ENCODE data around the gene KCNA5.
A peak's percentile ranks its signal among the peaks of the same experiment; 100 is the strongest.

KCNA5 gene

GRCh38 chr12:5022025-5022424 is 21.7 kb upstream of the KCNA5 start:
- Histone ChIP-seq H3K4me1 (ENCODE audit: control insufficient read depth in 2 of 2, insufficient read depth in 1 of 2, low read depth in 1 of 2, low read length in 2 of 2) (peaks cover 0 to 6% of the 10 kb centered on the region in 2 donors), H4K91ac (ENCODE audit: low read depth, low read length, poor library complexity) (no peak overlapping the region), H3K4ac (ENCODE audit: low read length) (no peak overlapping the region), H3K9me3 (replicated peaks in 1 of 2; ENCODE audit: control insufficient read depth in 2 of 2, insufficient read depth in 1 of 2, low read depth in 1 of 2, low read length in 2 of 2) (no peaks in the 10 kb centered on the region), H3K18ac (ENCODE audit: low read length) (no peak overlapping the region), H3K79me1 (ENCODE audit: low read depth, low read length) (no peaks in the 10 kb centered on the region), H2BK15ac (ENCODE audit: low read length) (no peak overlapping the region), H2BK120ac (ENCODE audit: low read depth, low read length) (no peak overlapping the region), H3K23ac (ENCODE audit: low read depth, low read length, poor library complexity) (no peak overlapping the region), H3K36me3 (replicated peaks in 1 of 2; ENCODE audit: control insufficient read depth in 2 of 2, insufficient read depth in 2 of 2, low read length in 2 of 2) (no peaks in the 10 kb centered on the region), H2BK12ac (ENCODE audit: low read length) (no peak overlapping the region), H4K8ac (ENCODE audit: low read depth, low read length) (no peak overlapping the region), H3K27me3 (ENCODE audit: control insufficient read depth in 3 of 3, insufficient read depth in 3 of 3, low read depth in 1 of 3, low read length in 3 of 3) (no peaks in the 10 kb centered on the region), H3K9ac (ENCODE audit: low read depth, low read length, poor library complexity) (no peak overlapping the region), H3K4me2 (ENCODE audit: insufficient read depth, low read length, poor library complexity, severe bottlenecking) (no peak overlapping the region), H2AFZ (ENCODE audit: low read length) (no peak overlapping the region), H2AK5ac (ENCODE audit: low read depth, low read length) (no peak overlapping the region), H3K27ac (replicated peaks; ENCODE audit: low read length) (no peak overlapping the region), H3K4me3 (ENCODE audit: low read length in 2 of 2) (no peak overlapping the region), H3K14ac (ENCODE audit: low read length) (no peak overlapping the region), H2BK5ac (ENCODE audit: low read length) (no peak overlapping the region)
- DNase-seq (ENCODE audit: low spot score) = no peak
- WGBS, 2 donors (ENCODE audit: extremely low coverage in 2 of 2, insufficient read length in 2 of 2, insufficient replicate concordance in 1 of 2) = 100% methylated on average over 1 of the region's 4 CpGs; no CpG with 5 or more reads in 1 of the 2 donors

- Histone ChIP-seq H2BK15ac (ENCODE audit: low read length) (no peak overlapping the region), H3K9ac (ENCODE audit: low read depth, low read length, poor library complexity) (no peak overlapping the region), H2AK5ac (ENCODE audit: low read depth, low read length) (no peak overlapping the region), H3K27me3 (ENCODE audit: control insufficient read depth in 3 of 3, insufficient read depth in 3 of 3, low read depth in 1 of 3, low read length in 3 of 3) (no peaks in the 10 kb centered on the region), H3K18ac (ENCODE audit: low read length) (no peak overlapping the region), H2AFZ (ENCODE audit: low read length) (no peak overlapping the region), H3K4me1 (ENCODE audit: control insufficient read depth in 2 of 2, insufficient read depth in 1 of 2, low read depth in 1 of 2, low read length in 2 of 2) (peaks cover 0 to 9% of the 10 kb centered on the region in 2 donors), H3K23ac (ENCODE audit: low read depth, low read length, poor library complexity) (no peak overlapping the region), H4K8ac (ENCODE audit: low read depth, low read length) (no peak overlapping the region), H3K4ac (ENCODE audit: low read length) (no peak overlapping the region), H4K91ac (ENCODE audit: low read depth, low read length, poor library complexity) (no peak overlapping the region), H2BK5ac (ENCODE audit: low read length) (no peak overlapping the region), H2BK12ac (ENCODE audit: low read length) (no peak overlapping the region), H3K9me3 (replicated peaks in 1 of 2; ENCODE audit: control insufficient read depth in 2 of 2, insufficient read depth in 1 of 2, low read depth in 1 of 2, low read length in 2 of 2) (no peaks in the 10 kb centered on the region), H2BK120ac (ENCODE audit: low read depth, low read length) (no peak overlapping the region), H3K4me2 (ENCODE audit: insufficient read depth, low read length, poor library complexity, severe bottlenecking) (no peak overlapping the region), H3K27ac (replicated peaks; ENCODE audit: low read length) (no peak overlapping the region), H3K4me3 (ENCODE audit: low read length in 2 of 2) (no peak overlapping the region), H3K79me1 (ENCODE audit: low read depth, low read length) (no peaks in the 10 kb centered on the region), H3K36me3 (replicated peaks in 1 of 2; ENCODE audit: control insufficient read depth in 2 of 2, insufficient read depth in 2 of 2, low read length in 2 of 2) (no peaks in the 10 kb centered on the region), H3K14ac (ENCODE audit: low read length) (no peak overlapping the region)
- peak; percentile 61 for DNase-seq (ENCODE audit: low spot score)
- WGBS, 2 donors (ENCODE audit: extremely low coverage in 2 of 2, insufficient read length in 2 of 2, insufficient replicate concordance in 1 of 2) = no CpG with 5 or more reads among the region's 12 CpGs
Measured at GRCh38 chr12:5022465-5023061, 21.1 kb upstream of the KCNA5 start.

- WGBS, 2 donors (ENCODE audit: extremely low coverage in 2 of 2, insufficient read length in 2 of 2, insufficient replicate concordance in 1 of 2) = no CpG with 5 or more reads among the region's 6 CpGs
- Histone ChIP-seq H2BK12ac (ENCODE audit: low read length) (no peak overlapping the region), H3K14ac (ENCODE audit: low read length) (no peak overlapping the region), H3K27me3 (ENCODE audit: control insufficient read depth in 3 of 3, insufficient read depth in 3 of 3, low read depth in 1 of 3, low read length in 3 of 3) (no peaks in the 10 kb centered on the region), H3K4me3 (ENCODE audit: low read length in 2 of 2) (no peak overlapping the region), H3K27ac (replicated peaks; ENCODE audit: low read length) (no peak overlapping the region), H4K8ac (ENCODE audit: low read depth, low read length) (no peak overlapping the region), H3K36me3 (replicated peaks in 1 of 2; ENCODE audit: control insufficient read depth in 2 of 2, insufficient read depth in 2 of 2, low read length in 2 of 2) (no peaks in the 10 kb centered on the region), H3K18ac (ENCODE audit: low read length) (no peak overlapping the region), H2AFZ (ENCODE audit: low read length) (no peak overlapping the region), H2BK15ac (ENCODE audit: low read length) (no peak overlapping the region), H3K4me1 (ENCODE audit: control insufficient read depth in 2 of 2, insufficient read depth in 1 of 2, low read depth in 1 of 2, low read length in 2 of 2) (peaks cover 0 to 9% of the 10 kb centered on the region in 2 donors), H2AK5ac (ENCODE audit: low read depth, low read length) (no peak overlapping the region), H4K91ac (ENCODE audit: low read depth, low read length, poor library complexity) (no peak overlapping the region), H3K4me2 (ENCODE audit: insufficient read depth, low read length, poor library complexity, severe bottlenecking) (no peak overlapping the region), H2BK120ac (ENCODE audit: low read depth, low read length) (no peak overlapping the region), H3K9ac (ENCODE audit: low read depth, low read length, poor library complexity) (no peak overlapping the region), H3K9me3 (replicated peaks in 1 of 2; ENCODE audit: control insufficient read depth in 2 of 2, insufficient read depth in 1 of 2, low read depth in 1 of 2, low read length in 2 of 2) (no peaks in the 10 kb centered on the region), H3K79me1 (ENCODE audit: low read depth, low read length) (no peaks in the 10 kb centered on the region), H3K23ac (ENCODE audit: low read depth, low read length, poor library complexity) (no peak overlapping the region), H3K4ac (ENCODE audit: low read length) (no peak overlapping the region), H2BK5ac (ENCODE audit: low read length) (no peak overlapping the region)
- DNase-seq (ENCODE audit: low spot score) = no peak
Measured at GRCh38 chr12:5023842-5024241, 19.8 kb upstream of the KCNA5 start.

- Histone ChIP-seq H4K91ac (ENCODE audit: low read depth, low read length, poor library complexity) (no peak overlapping the region), H3K27ac (replicated peaks; ENCODE audit: low read length) (no peak overlapping the region), H2AK5ac (ENCODE audit: low read depth, low read length) (no peak overlapping the region), H3K18ac (ENCODE audit: low read length) (no peak overlapping the region), H3K79me1 (ENCODE audit: low read depth, low read length) (no peaks in the 10 kb centered on the region), H3K4me1 (ENCODE audit: control insufficient read depth in 2 of 2, insufficient read depth in 1 of 2, low read depth in 1 of 2, low read length in 2 of 2) (peaks cover 0 to 9% of the 10 kb centered on the region in 2 donors), H3K4me3 (ENCODE audit: low read length in 2 of 2) (no peak overlapping the region), H3K14ac (ENCODE audit: low read length) (no peak overlapping the region), H3K27me3 (ENCODE audit: control insufficient read depth in 3 of 3, insufficient read depth in 3 of 3, low read depth in 1 of 3, low read length in 3 of 3) (no peaks in the 10 kb centered on the region), H2BK120ac (ENCODE audit: low read depth, low read length) (no peak overlapping the region), H2AFZ (ENCODE audit: low read length) (no peak overlapping the region), H3K4me2 (ENCODE audit: insufficient read depth, low read length, poor library complexity, severe bottlenecking) (no peak overlapping the region), H2BK12ac (ENCODE audit: low read length) (no peak overlapping the region), H3K23ac (ENCODE audit: low read depth, low read length, poor library complexity) (no peak overlapping the region), H3K4ac (ENCODE audit: low read length) (no peak overlapping the region), H3K9ac (ENCODE audit: low read depth, low read length, poor library complexity) (no peak overlapping the region), H3K36me3 (replicated peaks in 1 of 2; ENCODE audit: control insufficient read depth in 2 of 2, insufficient read depth in 2 of 2, low read length in 2 of 2) (no peaks in the 10 kb centered on the region), H2BK15ac (ENCODE audit: low read length) (no peak overlapping the region), H3K9me3 (replicated peaks in 1 of 2; ENCODE audit: control insufficient read depth in 2 of 2, insufficient read depth in 1 of 2, low read depth in 1 of 2, low read length in 2 of 2) (no peaks in the 10 kb centered on the region), H2BK5ac (ENCODE audit: low read length) (no peak overlapping the region), H4K8ac (ENCODE audit: low read depth, low read length) (no peak overlapping the region)
- no CpG with 5 or more reads among the region's 4 CpGs for WGBS, 2 donors (ENCODE audit: extremely low coverage in 2 of 2, insufficient read length in 2 of 2, insufficient replicate concordance in 1 of 2)
- DNase-seq (ENCODE audit: low spot score) = no peak
Measured at GRCh38 chr12:5026342-5026938, 17.2 kb upstream of the KCNA5 start.
